ENCODE results near the gene PELI2.

- TF ChIP-seq, protein P1, sequence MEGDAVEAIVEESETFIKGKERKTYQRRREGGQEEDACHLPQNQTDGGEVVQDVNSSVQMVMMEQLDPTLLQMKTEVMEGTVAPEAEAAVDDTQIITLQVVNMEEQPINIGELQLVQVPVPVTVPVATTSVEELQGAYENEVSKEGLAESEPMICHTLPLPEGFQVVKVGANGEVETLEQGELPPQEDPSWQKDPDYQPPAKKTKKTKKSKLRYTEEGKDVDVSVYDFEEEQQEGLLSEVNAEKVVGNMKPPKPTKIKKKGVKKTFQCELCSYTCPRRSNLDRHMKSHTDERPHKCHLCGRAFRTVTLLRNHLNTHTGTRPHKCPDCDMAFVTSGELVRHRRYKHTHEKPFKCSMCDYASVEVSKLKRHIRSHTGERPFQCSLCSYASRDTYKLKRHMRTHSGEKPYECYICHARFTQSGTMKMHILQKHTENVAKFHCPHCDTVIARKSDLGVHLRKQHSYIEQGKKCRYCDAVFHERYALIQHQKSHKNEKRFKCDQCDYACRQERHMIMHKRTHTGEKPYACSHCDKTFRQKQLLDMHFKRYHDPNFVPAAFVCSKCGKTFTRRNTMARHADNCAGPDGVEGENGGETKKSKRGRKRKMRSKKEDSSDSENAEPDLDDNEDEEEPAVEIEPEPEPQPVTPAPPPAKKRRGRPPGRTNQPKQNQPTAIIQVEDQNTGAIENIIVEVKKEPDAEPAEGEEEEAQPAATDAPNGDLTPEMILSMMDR (IDR thresholded peaks at IDR 0.05 in 2 of 3, conservative IDR thresholded peaks at IDR 0.05 in 1 of 3; ENCODE audit: borderline replicate concordance in 1 of 3, insufficient read depth in 1 of 3, low read depth in 2 of 3, low read length in 2 of 3), result no peak
- TF ChIP-seq TCF7L2 (IDR thresholded peaks at IDR 0.05; ENCODE audit: borderline replicate concordance, extremely low read depth, insufficient read depth, insufficient read length) (no peak), EGR1 (IDR thresholded peaks at IDR 0.05; ENCODE audit: low read depth) (no peak), MAX (IDR thresholded peaks at IDR 0.05) (no peak), POLR2AphosphoS5 (IDR thresholded peaks at IDR 0.05; ENCODE audit: low read depth, low read length) (no peak), POLR2A (IDR thresholded peaks at IDR 0.05; ENCODE audit: borderline replicate concordance, extremely low read depth, insufficient read depth, insufficient read length) (no peak), SP1 (IDR thresholded peaks at IDR 0.05; ENCODE audit: low read depth) (no peak), EZH2 (IDR thresholded peaks at IDR 0.05) (no peak), RAD21 (IDR thresholded peaks at IDR 0.05; ENCODE audit: low read depth) (no peak), SIN3A (IDR thresholded peaks at IDR 0.05; ENCODE audit: low read depth) (no peak), ZFX (IDR thresholded peaks at IDR 0.05) (no peak), CEBPB (IDR thresholded peaks at IDR 0.05; ENCODE audit: low read depth) (no peak)
- TF ChIP-seq, protein P2, sequence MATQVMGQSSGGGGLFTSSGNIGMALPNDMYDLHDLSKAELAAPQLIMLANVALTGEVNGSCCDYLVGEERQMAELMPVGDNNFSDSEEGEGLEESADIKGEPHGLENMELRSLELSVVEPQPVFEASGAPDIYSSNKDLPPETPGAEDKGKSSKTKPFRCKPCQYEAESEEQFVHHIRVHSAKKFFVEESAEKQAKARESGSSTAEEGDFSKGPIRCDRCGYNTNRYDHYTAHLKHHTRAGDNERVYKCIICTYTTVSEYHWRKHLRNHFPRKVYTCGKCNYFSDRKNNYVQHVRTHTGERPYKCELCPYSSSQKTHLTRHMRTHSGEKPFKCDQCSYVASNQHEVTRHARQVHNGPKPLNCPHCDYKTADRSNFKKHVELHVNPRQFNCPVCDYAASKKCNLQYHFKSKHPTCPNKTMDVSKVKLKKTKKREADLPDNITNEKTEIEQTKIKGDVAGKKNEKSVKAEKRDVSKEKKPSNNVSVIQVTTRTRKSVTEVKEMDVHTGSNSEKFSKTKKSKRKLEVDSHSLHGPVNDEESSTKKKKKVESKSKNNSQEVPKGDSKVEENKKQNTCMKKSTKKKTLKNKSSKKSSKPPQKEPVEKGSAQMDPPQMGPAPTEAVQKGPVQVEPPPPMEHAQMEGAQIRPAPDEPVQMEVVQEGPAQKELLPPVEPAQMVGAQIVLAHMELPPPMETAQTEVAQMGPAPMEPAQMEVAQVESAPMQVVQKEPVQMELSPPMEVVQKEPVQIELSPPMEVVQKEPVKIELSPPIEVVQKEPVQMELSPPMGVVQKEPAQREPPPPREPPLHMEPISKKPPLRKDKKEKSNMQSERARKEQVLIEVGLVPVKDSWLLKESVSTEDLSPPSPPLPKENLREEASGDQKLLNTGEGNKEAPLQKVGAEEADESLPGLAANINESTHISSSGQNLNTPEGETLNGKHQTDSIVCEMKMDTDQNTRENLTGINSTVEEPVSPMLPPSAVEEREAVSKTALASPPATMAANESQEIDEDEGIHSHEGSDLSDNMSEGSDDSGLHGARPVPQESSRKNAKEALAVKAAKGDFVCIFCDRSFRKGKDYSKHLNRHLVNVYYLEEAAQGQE (IDR thresholded peaks at IDR 0.05; ENCODE audit: low read depth), result no peak
These were observed 34.0 kb downstream of the PELI2 start for GRCh38 chr14:56152221-56152620.
